Ascending aorta (tissue), 2 donors: ENCODE data around the gene NPC1L1. TPM values are rescaled to one million over a fixed set of nuclear protein-coding genes. Genes with fewer than 3 reads are reported as not detected.

Source experiments
- DNase-seq, 2 donors: peaks; one replicate each; pipeline ENCODE4 v3.0.0-alpha.2; 2019; ENCODE audit warnings: low spot score in 2 of 2
- H3K27ac ChIP-seq, 2 donors: fragments of 200-600 bp; sonication (generic); one replicate each; pipeline ENCODE4 v1.5.1; 2016 to 2017; ENCODE audit warnings: mild to moderate bottlenecking in 1 of 2
- H3K27me3 ChIP-seq: fragments of 200-600 bp; sonication (generic); one replicate; pipeline ENCODE4 v1.5.1; 2017
- H3K36me3 ChIP-seq, 2 donors: fragments of 200-600 bp; sonication (generic); one replicate each; pipeline ENCODE4 v1.5.1; 2016
- H3K4me1 ChIP-seq, 2 donors: fragments of 200-600 bp; sonication (generic); one replicate each; pipeline ENCODE4 v1.5.1; 2016 to 2017; ENCODE audit warnings: mild to moderate bottlenecking in 1 of 2
- H3K4me3 ChIP-seq, 2 donors: fragments of 200-600 bp; sonication (generic); one replicate each; pipeline ENCODE4 v1.5.1; 2016 to 2017; ENCODE audit warnings: mild to moderate bottlenecking in 1 of 2
- H3K9me3 ChIP-seq, 2 donors: fragments of 200-600 bp; sonication (generic); one replicate each; pipeline ENCODE4 v1.5.1; 2016
- intact Hi-C: fragments of 100-400 bp; cut with DNase I; formaldehyde crosslinking; loops from one replicate; pipeline ENCODE4 v1.15.1; 2023
- total RNA-seq: library from RNA; depleted of rRNA; stranded (reverse); fragments of >200 nt; gene quantifications from one replicate; pipeline ENCODE4 v1.1.0, GENCODE V29; 2016
- TF ChIP-seq, protein P1 (sequence below), 3 experiments: fragments of 200-600 bp in 2 of 3; fragments of 450-650 bp in 1 of 3; sonication (generic) in 2 of 3; IDR thresholded peaks; one replicate each; pipeline ENCODE4 v1.5.1; 2016 to 2019; ENCODE audit warnings: antibody characterized with exemption in 3 of 3, mild to moderate bottlenecking in 1 of 3, moderate library complexity in 1 of 3

Gene NPC1L1
- total RNA-seq, 1 donor from 2014 or later: not detected

DNA sequence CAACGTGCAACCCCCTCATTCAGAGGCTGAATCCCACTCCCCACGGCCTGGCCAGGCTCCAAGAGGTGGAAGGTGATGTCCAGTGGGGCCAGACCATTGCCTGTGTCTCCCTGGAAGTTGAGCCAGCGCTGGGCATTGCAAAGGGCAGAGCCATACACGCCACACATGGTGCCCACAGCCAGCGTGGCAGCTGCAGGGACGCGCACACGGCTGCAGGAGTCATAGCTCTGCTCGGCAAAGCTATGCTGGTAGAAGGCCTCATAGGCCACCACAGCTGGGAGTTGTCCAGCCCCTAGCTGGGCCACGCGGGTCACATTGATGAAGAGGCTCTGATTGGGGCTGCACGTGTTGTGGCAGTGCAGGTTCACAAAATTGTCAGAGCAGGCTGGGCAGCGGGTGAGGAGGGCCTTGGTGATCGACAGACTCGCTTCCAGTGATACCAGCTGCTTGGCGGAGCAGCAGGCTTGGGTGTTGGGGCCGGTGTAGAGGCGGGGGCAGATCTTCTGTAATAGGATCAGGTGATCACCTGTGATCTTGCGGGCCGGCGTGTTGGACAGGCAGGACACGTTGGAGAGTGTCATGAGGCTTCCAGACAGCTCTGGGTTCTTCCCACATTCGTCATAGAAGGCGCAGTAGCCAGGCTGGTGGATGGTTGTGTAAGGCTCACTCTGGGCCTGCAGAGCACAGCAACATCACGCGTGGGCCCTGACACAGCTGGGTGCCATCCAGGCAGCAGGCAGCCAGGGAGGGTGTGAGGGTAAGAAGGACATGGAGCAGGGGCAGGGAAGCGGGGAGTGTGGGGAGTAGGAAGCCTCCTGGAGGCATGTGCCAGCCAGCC is 1.2 kb downstream of the NPC1L1 start:
- H3K4me1 ChIP-seq: no peaks in the 10 kb centered on the region
- H3K36me3 ChIP-seq: no peaks in the 10 kb centered on the region
- DNase-seq: no peak
- H3K9me3 ChIP-seq: no peaks in the 10 kb centered on the region
- no peak overlapping the region for H3K27ac ChIP-seq
- intact Hi-C loops: no loop called here
- TF ChIP-seq, protein P1, sequence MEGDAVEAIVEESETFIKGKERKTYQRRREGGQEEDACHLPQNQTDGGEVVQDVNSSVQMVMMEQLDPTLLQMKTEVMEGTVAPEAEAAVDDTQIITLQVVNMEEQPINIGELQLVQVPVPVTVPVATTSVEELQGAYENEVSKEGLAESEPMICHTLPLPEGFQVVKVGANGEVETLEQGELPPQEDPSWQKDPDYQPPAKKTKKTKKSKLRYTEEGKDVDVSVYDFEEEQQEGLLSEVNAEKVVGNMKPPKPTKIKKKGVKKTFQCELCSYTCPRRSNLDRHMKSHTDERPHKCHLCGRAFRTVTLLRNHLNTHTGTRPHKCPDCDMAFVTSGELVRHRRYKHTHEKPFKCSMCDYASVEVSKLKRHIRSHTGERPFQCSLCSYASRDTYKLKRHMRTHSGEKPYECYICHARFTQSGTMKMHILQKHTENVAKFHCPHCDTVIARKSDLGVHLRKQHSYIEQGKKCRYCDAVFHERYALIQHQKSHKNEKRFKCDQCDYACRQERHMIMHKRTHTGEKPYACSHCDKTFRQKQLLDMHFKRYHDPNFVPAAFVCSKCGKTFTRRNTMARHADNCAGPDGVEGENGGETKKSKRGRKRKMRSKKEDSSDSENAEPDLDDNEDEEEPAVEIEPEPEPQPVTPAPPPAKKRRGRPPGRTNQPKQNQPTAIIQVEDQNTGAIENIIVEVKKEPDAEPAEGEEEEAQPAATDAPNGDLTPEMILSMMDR (IDR thresholded peaks at IDR 0.05): no peak
- H3K4me3 ChIP-seq: no peak overlapping the region
- H3K27me3 ChIP-seq: no peaks in the 10 kb centered on the region

DNA sequence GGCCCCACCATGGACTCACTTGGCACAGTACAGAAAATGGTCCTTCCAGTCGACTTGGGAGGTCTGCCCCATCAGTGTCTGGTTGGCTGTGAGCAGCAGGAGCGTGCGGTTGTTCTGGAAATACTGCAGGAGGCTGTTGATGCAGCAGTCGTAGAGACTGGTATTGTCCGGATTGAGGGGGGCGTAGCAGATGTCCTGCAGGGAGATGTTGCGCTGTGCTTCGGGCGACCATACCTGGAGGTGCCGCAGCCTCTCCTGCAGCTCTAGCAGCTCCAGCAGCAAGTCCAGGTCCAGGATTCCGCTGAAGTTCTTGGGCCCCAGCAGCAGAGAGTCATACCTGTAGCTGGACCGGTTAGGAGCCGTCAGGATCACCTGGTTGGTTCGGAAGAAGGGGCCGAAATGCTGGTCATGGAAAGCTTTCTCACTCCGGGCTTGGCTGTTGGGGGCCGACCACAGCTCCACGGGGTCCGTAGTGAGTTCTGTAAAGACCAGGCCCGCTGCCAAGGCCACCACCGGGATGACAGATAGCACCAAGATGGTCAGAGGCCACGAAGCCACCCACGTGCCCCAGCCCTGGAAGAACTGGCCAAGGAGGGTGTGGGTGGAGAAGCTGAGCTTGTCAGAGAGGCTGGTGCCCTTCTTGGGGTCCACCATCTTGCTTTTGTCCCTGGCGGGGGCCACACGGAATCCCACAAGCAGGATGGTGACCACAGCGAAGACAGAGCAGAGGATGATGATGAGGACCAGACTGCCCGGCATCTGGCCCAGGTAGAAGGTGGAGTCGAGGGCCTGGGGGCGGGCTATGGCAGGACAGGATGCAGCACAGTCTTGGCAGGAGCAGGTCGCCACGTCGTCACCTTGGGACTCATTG is 2.1 kb downstream of the NPC1L1 start:
- TF ChIP-seq, protein P1 (IDR thresholded peaks at IDR 0.05): no peak
- Histone ChIP-seq H3K27ac (no peak overlapping the region), H3K9me3 (no peaks in the 10 kb centered on the region), H3K4me1 (no peaks in the 10 kb centered on the region), H3K27me3 (no peaks in the 10 kb centered on the region), H3K36me3 (no peaks in the 10 kb centered on the region), H3K4me3 (no peak overlapping the region)
- DNase-seq: no peak
- intact Hi-C loops: no loop called here

DNA sequence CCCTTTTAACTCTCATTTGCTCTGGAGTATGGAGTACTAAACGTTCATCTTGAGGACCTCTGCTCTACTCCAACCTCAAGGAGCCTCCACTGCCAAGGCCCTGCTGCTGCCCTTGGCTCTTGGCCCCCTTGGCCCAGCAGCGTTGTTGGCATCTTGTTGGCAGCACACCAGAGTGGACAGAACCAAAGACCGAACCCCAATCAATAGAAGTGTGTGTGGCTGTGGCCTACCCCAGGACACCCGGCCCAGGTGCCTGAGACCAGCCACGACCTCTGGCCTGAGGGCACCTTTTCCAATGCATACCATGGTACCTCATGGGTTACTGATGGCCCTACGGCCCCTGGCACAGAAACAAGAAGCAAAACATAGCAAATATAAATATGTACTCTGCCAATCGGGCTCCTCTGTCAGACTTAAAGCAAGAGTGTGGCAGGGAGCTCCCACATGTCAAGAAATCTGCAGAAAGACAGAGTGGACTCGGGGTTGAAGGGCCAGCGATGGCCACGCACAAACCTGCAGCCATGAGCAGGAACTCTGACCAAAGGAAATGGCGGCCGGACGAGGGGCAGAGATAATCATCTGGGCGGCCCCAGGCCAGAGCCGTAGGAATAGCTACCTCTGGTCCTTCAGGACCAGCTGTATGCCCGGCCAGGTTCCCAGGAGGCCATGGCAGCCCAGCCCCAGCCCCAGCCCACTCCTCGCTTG is 2.9 kb downstream of the NPC1L1 start:
- no peaks in the 10 kb centered on the region for H3K36me3 ChIP-seq
- H3K27me3 ChIP-seq: no peaks in the 10 kb centered on the region
- TF ChIP-seq, protein P1 (IDR thresholded peaks at IDR 0.05): no peak
- intact Hi-C loops: no loop called here
- H3K9me3 ChIP-seq: no peaks in the 10 kb centered on the region
- no peaks in the 10 kb centered on the region for H3K4me1 ChIP-seq
- DNase-seq: no peak
- H3K4me3 ChIP-seq: no peak overlapping the region
- no peak overlapping the region for H3K27ac ChIP-seq

DNA sequence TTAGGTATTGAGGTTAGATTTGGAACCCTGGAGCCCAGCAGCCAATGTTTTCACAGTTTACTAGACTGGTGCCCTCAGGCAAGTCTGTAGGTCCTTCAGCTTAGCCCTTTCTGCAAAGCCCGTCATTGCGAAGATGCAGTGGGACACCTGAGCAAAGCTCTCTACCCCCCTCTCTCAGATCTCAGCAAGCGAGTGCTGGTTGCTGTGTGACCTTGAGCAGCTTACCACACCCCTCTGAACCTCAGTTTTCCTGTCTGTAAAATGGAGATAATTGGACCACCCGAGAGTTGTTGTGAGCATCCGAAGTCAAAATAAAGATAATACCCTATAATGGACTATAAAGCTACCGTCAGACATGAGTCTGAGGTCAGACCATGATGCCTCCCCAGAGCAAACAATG is 3.7 kb downstream of the NPC1L1 start:
- Histone ChIP-seq H3K4me3 (no peak overlapping the region), H3K4me1 (no peaks in the 10 kb centered on the region), H3K9me3 (no peaks in the 10 kb centered on the region), H3K27me3 (no peaks in the 10 kb centered on the region), H3K36me3 (no peaks in the 10 kb centered on the region), H3K27ac (no peak overlapping the region)
- intact Hi-C loops: no loop called here
- DNase-seq: no peak
- TF ChIP-seq, protein P1 (IDR thresholded peaks at IDR 0.05): no peak

DNA sequence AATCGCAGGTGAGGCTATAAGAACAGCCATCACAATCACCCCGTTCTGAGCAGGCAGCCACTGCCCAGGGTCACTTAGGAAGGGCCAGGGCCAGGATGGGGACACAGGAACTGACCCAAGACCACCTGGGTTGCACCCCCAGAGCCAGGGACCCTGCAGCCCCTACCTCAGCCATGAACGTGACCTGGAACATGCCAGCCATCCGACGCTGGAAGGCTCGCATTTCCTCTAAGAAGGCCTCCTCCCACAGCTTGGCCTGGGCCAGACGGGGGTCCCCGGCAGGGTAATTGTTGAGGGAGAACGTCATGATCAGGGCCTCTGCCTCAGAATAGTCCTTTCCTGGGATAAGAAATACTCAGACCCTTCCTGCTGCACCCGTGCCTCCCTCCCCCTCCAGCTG is 5.0 kb downstream of the NPC1L1 start:
- DNase-seq: no peak
- no peaks in the 10 kb centered on the region for H3K4me1 ChIP-seq
- H3K9me3 ChIP-seq: no peaks in the 10 kb centered on the region
- H3K36me3 ChIP-seq: no peaks in the 10 kb centered on the region
- no peak overlapping the region for H3K4me3 ChIP-seq
- intact Hi-C loops: no loop called here
- TF ChIP-seq, protein P1 (IDR thresholded peaks at IDR 0.05): no peak
- no peaks in the 10 kb centered on the region for H3K27me3 ChIP-seq
- H3K27ac ChIP-seq: no peak overlapping the region
